Measurements from ENCODE around the gene PINK1.

Gene PINK1

DNA sequence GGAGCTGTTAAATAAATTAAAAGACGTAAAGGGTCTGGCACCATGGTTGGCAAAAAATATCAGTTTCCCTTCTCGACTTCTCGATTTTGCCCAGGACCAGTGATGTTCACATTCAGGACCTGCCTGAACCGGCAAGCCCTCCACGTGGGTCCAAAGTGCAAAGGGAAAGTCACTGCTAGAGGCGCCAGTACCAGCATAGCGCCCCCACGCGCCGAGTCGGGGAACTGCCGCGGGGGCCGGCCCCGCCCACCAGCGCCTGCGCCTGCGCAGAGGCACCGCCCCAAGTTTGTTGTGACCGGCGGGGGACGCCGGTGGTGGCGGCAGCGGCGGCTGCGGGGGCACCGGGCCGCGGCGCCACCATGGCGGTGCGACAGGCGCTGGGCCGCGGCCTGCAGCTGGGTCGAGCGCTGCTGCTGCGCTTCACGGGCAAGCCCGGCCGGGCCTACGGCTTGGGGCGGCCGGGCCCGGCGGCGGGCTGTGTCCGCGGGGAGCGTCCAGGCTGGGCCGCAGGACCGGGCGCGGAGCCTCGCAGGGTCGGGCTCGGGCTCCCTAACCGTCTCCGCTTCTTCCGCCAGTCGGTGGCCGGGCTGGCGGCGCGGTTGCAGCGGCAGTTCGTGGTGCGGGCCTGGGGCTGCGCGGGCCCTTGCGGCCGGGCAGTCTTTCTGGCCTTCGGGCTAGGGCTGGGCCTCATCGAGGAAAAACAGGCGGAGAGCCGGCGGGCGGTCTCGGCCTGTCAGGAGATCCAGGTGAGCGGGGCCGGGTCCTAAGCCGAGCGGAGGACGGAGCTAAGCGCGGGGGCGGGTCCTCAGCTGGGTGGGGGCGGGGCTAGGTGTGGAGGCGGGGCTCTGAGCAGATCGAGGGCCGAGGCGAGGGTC is at the start of gene PINK1:
Gene PINK1 (plus strand): TSS at position 269 of the 875 bp plus-strand sequence. CDS start 91 bp downstream, at position 360.
- TF ChIP-seq, protein P1, sequence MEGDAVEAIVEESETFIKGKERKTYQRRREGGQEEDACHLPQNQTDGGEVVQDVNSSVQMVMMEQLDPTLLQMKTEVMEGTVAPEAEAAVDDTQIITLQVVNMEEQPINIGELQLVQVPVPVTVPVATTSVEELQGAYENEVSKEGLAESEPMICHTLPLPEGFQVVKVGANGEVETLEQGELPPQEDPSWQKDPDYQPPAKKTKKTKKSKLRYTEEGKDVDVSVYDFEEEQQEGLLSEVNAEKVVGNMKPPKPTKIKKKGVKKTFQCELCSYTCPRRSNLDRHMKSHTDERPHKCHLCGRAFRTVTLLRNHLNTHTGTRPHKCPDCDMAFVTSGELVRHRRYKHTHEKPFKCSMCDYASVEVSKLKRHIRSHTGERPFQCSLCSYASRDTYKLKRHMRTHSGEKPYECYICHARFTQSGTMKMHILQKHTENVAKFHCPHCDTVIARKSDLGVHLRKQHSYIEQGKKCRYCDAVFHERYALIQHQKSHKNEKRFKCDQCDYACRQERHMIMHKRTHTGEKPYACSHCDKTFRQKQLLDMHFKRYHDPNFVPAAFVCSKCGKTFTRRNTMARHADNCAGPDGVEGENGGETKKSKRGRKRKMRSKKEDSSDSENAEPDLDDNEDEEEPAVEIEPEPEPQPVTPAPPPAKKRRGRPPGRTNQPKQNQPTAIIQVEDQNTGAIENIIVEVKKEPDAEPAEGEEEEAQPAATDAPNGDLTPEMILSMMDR (conservative IDR thresholded peaks at IDR 0.05; ENCODE audit: low read depth, low read length): peak; percentile 91
- no peaks in the 10 kb centered on the region for H4K20me1 ChIP-seq (ENCODE audit: insufficient read depth)
- H2AFZ ChIP-seq (ENCODE audit: low read depth): peak within 1 kb of the TSS; percentile 84
- no peaks in the 10 kb centered on the region for H3K79me2 ChIP-seq (ENCODE audit: insufficient read depth, low read depth)
- peaks cover 5% of the 10 kb centered on the region; the same call in 1 of the 2 replicates for H3K27me3 ChIP-seq (ENCODE audit: insufficient read depth, low read depth)
- peak within 1 kb of the TSS; percentile 81 for H3K4me3 ChIP-seq (IDR thresholded peaks at IDR 0.05; ENCODE audit: insufficient read depth, low read depth, low read length)
- no peak within 1 kb of the TSS; the same call in 1 of the 2 replicates for H3K27ac ChIP-seq
- H3K36me3 ChIP-seq (ENCODE audit: insufficient read depth): no peaks in the 10 kb centered on the region
- H3K4me2 ChIP-seq: peak within 1 kb of the TSS; percentile 95
- H3K4me1 ChIP-seq (ENCODE audit: low read depth, poor library complexity, severe bottlenecking): peaks cover 15% of the 10 kb centered on the region
- peak within 1 kb of the TSS; percentile 26; the same call in 1 of the 2 replicates for H3K9ac ChIP-seq

DNA sequence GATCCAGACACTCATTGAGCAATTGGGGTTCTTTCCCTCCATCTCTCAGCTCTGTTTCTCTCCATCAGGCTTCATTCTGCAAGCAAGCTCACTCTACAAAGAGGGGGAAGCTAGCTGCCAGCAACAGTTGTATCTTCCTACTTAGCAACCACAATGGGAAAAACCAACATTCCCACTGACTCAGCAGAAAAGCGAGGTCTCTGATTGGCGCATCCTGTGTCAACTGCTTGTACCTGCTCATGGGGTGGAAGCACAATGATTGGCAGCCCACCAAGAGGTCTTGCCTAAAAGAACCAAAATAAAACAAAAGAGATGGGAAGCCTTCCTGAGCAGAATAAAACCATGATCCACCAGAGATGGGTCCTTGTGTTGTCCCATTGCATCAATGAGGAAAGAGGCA is 48.4 kb upstream of the PINK1 start:
- Histone ChIP-seq H3K4me3 (IDR thresholded peaks at IDR 0.05; ENCODE audit: insufficient read depth, low read depth, low read length) (no peak overlapping the region), H3K36me3 (ENCODE audit: insufficient read depth) (no peaks in the 10 kb centered on the region), H3K4me1 (ENCODE audit: low read depth, poor library complexity, severe bottlenecking) (no peaks in the 10 kb centered on the region), H2AFZ (ENCODE audit: low read depth) (no peak overlapping the region), H3K79me2 (ENCODE audit: insufficient read depth, low read depth) (no peaks in the 10 kb centered on the region), H3K9ac (no peak overlapping the region), H3K27ac (no peak overlapping the region), H3K27me3 (ENCODE audit: insufficient read depth, low read depth) (peaks cover 28% of the 10 kb centered on the region; the same call in 1 of the 2 replicates), H3K4me2 (no peak overlapping the region), H4K20me1 (ENCODE audit: insufficient read depth) (no peaks in the 10 kb centered on the region)
- TF ChIP-seq, protein P1 (conservative IDR thresholded peaks at IDR 0.05; ENCODE audit: low read depth, low read length): no peak

DNA sequence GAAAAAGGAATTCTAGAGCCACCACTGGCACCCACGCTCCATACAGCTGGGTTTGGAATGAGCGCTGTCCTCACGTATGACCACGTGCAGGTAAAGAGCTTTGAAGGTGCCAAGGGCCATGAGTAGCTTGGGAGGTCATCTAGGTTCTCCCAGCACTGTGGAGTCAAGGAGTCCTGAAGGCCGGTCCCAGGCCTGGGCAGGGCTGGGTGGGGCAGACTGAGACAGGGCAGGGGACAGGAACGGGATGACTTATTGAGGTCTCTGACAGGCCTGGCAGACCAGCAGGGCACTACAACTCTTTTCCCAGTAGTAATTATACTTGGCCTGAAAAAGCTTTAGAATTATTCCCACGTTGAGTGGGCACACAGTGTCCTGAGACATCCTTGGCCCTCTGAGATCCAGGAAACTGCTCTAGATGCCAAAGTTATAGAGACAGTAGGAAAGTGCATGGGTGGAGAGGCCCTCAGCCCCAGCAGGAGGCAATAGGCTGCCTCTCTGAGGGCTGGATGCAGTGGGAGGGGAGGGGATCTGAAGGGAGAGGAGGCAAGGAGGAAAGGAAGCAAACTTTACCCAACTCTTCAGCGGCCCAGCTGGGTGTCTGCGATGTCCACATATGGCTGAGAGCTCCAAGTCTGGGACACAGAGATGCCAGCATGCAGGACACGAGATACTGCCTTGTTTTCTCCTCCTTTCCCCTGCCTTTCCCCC is 46.2 kb upstream of the PINK1 start:
- H3K4me2 ChIP-seq: no peak overlapping the region
- H3K27me3 ChIP-seq (ENCODE audit: insufficient read depth, low read depth): peaks cover 42% of the 10 kb centered on the region; the same call in 1 of the 2 replicates
- H3K27ac ChIP-seq: no peak overlapping the region

DNA sequence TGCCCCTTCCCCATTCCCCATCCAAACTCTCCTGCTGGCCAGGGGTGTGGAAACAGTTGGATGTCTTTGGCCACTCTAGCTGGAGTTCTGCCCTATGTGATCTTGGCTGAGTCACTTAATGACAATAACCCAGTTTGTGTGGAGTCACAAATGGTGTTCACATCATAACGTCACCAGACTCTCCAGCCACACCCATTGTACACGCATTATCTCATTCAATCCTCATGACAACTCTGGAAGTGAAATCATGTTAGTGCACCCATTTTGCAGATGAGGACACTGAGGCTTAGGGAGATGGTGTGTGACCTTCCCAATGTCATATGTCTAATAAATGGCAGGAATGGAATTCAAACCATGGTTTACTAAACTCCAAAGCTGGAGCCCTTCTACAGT is 45.6 kb upstream of the PINK1 start:
- no peak overlapping the region for H3K4me2 ChIP-seq
- no peaks in the 10 kb centered on the region for H3K79me2 ChIP-seq (ENCODE audit: insufficient read depth, low read depth)
- H3K9ac ChIP-seq: no peak overlapping the region
- H3K27me3 ChIP-seq (ENCODE audit: insufficient read depth, low read depth): peaks cover 45% of the 10 kb centered on the region; the same call in 1 of the 2 replicates
- no peak overlapping the region for H3K27ac ChIP-seq
- H3K36me3 ChIP-seq (ENCODE audit: insufficient read depth): no peaks in the 10 kb centered on the region
- TF ChIP-seq, protein P1 (conservative IDR thresholded peaks at IDR 0.05; ENCODE audit: low read depth, low read length): no peak
- H2AFZ ChIP-seq (ENCODE audit: low read depth): no peak overlapping the region
- H3K4me1 ChIP-seq (ENCODE audit: low read depth, poor library complexity, severe bottlenecking): no peaks in the 10 kb centered on the region
- H3K4me3 ChIP-seq (IDR thresholded peaks at IDR 0.05; ENCODE audit: insufficient read depth, low read depth, low read length): no peak overlapping the region
- H4K20me1 ChIP-seq (ENCODE audit: insufficient read depth): no peaks in the 10 kb centered on the region

More for the DNA sequence above, 46.2 kb upstream of the PINK1 start:
- no peaks in the 10 kb centered on the region for H3K4me1 ChIP-seq (ENCODE audit: low read depth, poor library complexity, severe bottlenecking)
- H4K20me1 ChIP-seq (ENCODE audit: insufficient read depth): no peaks in the 10 kb centered on the region
- H3K9ac ChIP-seq: no peak overlapping the region
- TF ChIP-seq, protein P1 (conservative IDR thresholded peaks at IDR 0.05; ENCODE audit: low read depth, low read length): no peak
- no peaks in the 10 kb centered on the region for H3K36me3 ChIP-seq (ENCODE audit: insufficient read depth)
- H3K4me3 ChIP-seq (IDR thresholded peaks at IDR 0.05; ENCODE audit: insufficient read depth, low read depth, low read length): no peak overlapping the region
- H3K79me2 ChIP-seq (ENCODE audit: insufficient read depth, low read depth): no peaks in the 10 kb centered on the region
- H2AFZ ChIP-seq (ENCODE audit: low read depth): no peak overlapping the region

All from KMS-11 (cell line).